Measurements from ENCODE around the gene PTPRD. TPM values are rescaled to one million over a fixed set of nuclear protein-coding genes. Genes with fewer than 3 reads are reported as not detected.

The PTPRD gene
- total and polyA plus RNA-seq, 9 donors = 16.2 to 231 (median 85.8) TPM

DNA sequence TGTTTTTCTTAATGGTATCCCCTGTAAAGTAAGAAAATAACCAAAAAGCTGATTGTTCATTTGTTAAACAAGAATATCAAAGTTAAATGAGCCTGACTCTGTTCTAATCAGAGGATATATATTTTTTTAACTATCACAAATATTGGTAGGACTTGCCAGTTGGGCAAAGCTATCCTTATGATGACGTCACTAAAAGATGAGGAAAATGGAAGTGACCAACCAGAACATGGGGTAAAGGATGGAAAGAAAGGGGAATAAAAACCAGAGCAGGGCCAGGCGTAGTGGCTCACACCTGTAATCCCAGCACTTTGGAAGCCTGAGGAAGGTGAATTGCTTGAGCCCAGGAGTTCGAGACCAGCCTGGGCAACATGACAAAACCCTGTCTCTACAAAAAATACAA, 2001.6 kb downstream of the PTPRD start:
- Histone ChIP-seq H3K36me3 (no peaks in the 10 kb centered on the region), H3K27me3 (no peaks in the 10 kb centered on the region), H3K9me3 (no peaks in the 10 kb centered on the region), H3K4me3 (no peak overlapping the region), H3K27ac (no peak overlapping the region), H3K4me1 (ENCODE audit: insufficient read depth) (peaks cover 3% of the 10 kb centered on the region)
- WGBS, 3 donors = 89 to 94% (median 94%) methylated on average over 3 of the region's 3 CpGs
- TF ChIP-seq EP300 (IDR thresholded peaks at IDR 0.05) (no peak), POLR2A (IDR thresholded peaks at IDR 0.05) (no peak)
- TF ChIP-seq, protein P1, sequence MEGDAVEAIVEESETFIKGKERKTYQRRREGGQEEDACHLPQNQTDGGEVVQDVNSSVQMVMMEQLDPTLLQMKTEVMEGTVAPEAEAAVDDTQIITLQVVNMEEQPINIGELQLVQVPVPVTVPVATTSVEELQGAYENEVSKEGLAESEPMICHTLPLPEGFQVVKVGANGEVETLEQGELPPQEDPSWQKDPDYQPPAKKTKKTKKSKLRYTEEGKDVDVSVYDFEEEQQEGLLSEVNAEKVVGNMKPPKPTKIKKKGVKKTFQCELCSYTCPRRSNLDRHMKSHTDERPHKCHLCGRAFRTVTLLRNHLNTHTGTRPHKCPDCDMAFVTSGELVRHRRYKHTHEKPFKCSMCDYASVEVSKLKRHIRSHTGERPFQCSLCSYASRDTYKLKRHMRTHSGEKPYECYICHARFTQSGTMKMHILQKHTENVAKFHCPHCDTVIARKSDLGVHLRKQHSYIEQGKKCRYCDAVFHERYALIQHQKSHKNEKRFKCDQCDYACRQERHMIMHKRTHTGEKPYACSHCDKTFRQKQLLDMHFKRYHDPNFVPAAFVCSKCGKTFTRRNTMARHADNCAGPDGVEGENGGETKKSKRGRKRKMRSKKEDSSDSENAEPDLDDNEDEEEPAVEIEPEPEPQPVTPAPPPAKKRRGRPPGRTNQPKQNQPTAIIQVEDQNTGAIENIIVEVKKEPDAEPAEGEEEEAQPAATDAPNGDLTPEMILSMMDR (IDR thresholded peaks at IDR 0.05) = no peak
- no peak for DNase-seq
- intact Hi-C loops (cut with DNase I) = no loop called here

DNA sequence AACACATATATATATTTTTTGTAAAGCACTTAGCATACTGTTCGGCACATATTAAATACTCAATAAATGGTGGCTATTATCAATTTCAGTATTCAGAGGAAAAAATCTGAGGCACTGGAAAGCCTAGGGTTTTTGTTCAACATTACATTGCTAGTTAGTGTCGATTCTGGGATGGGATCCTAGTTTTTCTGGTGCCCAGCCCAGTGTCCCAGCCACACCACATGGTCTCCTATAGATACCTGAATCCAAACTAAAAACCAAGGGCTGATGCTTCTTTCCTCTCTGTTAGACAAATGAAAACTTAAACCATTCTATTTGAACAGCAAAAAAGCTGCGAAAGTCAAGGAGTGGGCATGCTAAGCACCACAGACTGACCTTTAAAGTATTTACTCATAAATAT, 2002.5 kb downstream of the PTPRD start:
- no peaks in the 10 kb centered on the region for H3K9me3 ChIP-seq
- H3K4me3 ChIP-seq = no peak overlapping the region
- H3K36me3 ChIP-seq = no peaks in the 10 kb centered on the region
- H3K4me1 ChIP-seq (ENCODE audit: insufficient read depth) = peaks cover 3% of the 10 kb centered on the region
- 75 to 97% (median 90%) methylated on average over 3 of the region's 3 CpGs for WGBS, 3 donors
- H3K27me3 ChIP-seq = no peaks in the 10 kb centered on the region
- TF ChIP-seq POLR2A (IDR thresholded peaks at IDR 0.05) (no peak), EP300 (IDR thresholded peaks at IDR 0.05) (no peak)
- TF ChIP-seq, protein P1 (IDR thresholded peaks at IDR 0.05) = no peak
- intact Hi-C loops (cut with DNase I) = no loop called here
- no peak overlapping the region for H3K27ac ChIP-seq
- DNase-seq = no peak

DNA sequence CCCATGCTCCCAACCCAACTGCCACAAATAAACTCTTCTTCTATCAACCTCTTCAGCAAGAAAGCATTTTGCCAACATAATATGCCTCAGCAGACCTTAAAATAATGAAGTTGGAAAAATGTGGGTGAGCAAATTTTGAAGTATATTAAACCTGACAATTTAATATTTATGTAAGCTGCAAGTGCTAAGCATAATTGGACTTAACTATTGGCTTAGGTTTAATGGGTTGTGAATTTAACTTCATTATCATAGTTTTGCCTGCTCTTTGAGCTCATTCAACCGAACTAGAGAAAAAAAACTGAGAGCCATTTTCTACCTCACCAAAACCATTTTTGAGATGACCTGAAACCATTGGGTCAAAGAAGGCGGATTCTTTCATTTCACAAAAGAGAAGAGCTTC, 2007.7 kb downstream of the PTPRD start:
- H3K4me1 ChIP-seq (ENCODE audit: insufficient read depth) = no peaks in the 10 kb centered on the region
- DNase-seq = no peak
- intact Hi-C loops (cut with DNase I) = no loop called here

DNA sequence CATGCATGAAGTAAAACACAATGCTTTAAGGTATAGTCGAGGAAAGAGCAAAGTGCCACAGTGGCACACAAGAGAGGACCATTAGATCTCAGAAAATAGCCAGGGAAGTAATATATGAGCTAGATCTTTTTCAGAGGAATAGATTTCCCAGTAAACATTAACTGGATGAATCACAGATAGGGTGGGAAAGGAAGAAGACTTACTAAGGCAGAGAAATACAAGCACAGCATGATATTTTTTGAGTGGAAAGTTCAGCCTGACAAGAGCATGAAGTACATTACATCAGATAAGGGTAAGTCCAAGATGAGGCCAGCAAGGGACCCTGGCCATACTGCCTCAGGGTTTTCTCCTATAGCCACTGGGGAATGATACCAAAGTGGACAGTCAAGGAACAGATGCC, 2008.6 kb downstream of the PTPRD start:
- no peak for DNase-seq
- intact Hi-C loops (cut with DNase I) = no loop called here
- Histone ChIP-seq H3K9me3 (no peaks in the 10 kb centered on the region), H3K4me1 (ENCODE audit: insufficient read depth) (no peaks in the 10 kb centered on the region), H3K27ac (no peak overlapping the region), H3K36me3 (no peaks in the 10 kb centered on the region), H3K27me3 (no peaks in the 10 kb centered on the region), H3K4me3 (no peak overlapping the region)
- WGBS, 3 donors = 82 to 90% (median 90%) methylated on average over 1 of the region's 1 CpG
- TF ChIP-seq EP300 (IDR thresholded peaks at IDR 0.05) (no peak), POLR2A (IDR thresholded peaks at IDR 0.05) (no peak)
- TF ChIP-seq, protein P1 (IDR thresholded peaks at IDR 0.05) = no peak

More for the DNA sequence above, 2007.7 kb downstream of the PTPRD start:
- 89 to 93% (median 90%) methylated on average over 2 of the region's 2 CpGs for WGBS, 3 donors
- Histone ChIP-seq H3K27ac (no peak overlapping the region), H3K9me3 (no peaks in the 10 kb centered on the region), H3K4me3 (no peak overlapping the region), H3K36me3 (no peaks in the 10 kb centered on the region), H3K27me3 (no peaks in the 10 kb centered on the region)
- TF ChIP-seq, protein P1 (IDR thresholded peaks at IDR 0.05) = no peak
- no peak for TF ChIP-seq EP300 (IDR thresholded peaks at IDR 0.05)
- TF ChIP-seq POLR2A (IDR thresholded peaks at IDR 0.05) = no peak

All from ovary (tissue), 9 donors.